ENCODE measurements around the gene PPP1R18.

PPP1R18 gene

GRCh38 chr6:30689022-30689865, 2.8 kb upstream of the PPP1R18 start:
- no peak for DNase-seq (ENCODE audit: low spot score)

GRCh38 chr6:30688569-30688968, 2.1 kb upstream of the PPP1R18 start:
- DNase-seq (ENCODE audit: low spot score): no peak

- no peak for DNase-seq (ENCODE audit: low spot score)
Measured at GRCh38 chr6:30687659-30688431, 1.4 kb upstream of the PPP1R18 start.

- peak; percentile 46 for DNase-seq (ENCODE audit: low spot score)
Measured at GRCh38 chr6:30686908-30687658, 638 bp upstream of the PPP1R18 start.

- DNase-seq (ENCODE audit: low spot score): no peak
Measured at GRCh38 chr6:30685157-30686008, 1.1 kb downstream of the PPP1R18 start.

GRCh38 chr6:30684386-30685156, 1.9 kb downstream of the PPP1R18 start:
- no peak for DNase-seq (ENCODE audit: low spot score)

GRCh38 chr6:30683980-30684338, 2.5 kb downstream of the PPP1R18 start:
- DNase-seq (ENCODE audit: low spot score): no peak

GRCh38 chr6:30683183-30683979, 3.1 kb downstream of the PPP1R18 start:
- DNase-seq (ENCODE audit: low spot score): no peak

GRCh38 chr6:30682143-30683117, 4.0 kb downstream of the PPP1R18 start:
- no peak for DNase-seq (ENCODE audit: low spot score)

GRCh38 chr6:30681766-30682142, 4.7 kb downstream of the PPP1R18 start:
- DNase-seq (ENCODE audit: low spot score): no peak

GRCh38 chr6:30679765-30680535, 6.5 kb downstream of the PPP1R18 start:
- DNase-seq (ENCODE audit: low spot score): no peak

- peak; percentile 72 for DNase-seq (ENCODE audit: low spot score)
Measured at GRCh38 chr6:30678964-30679726, 7.3 kb downstream of the PPP1R18 start.

- DNase-seq (ENCODE audit: low spot score): no peak
Measured at GRCh38 chr6:30676660-30677285, 9.7 kb downstream of the PPP1R18 start.

GRCh38 chr6:30672445-30673253, 13.8 kb downstream of the PPP1R18 start, which contains the start of gene DHX16:
Gene DHX16, minus strand, starts transcription at chr6:30673006. Its CDS starts 165 bp downstream, at chr6:30672841.
- peak; percentile 76 for DNase-seq (ENCODE audit: low spot score)

- DNase-seq (ENCODE audit: low spot score): no peak
Measured at GRCh38 chr6:30670760-30671527, 15.5 kb downstream of the PPP1R18 start.

All from HuH-7.5 (cell line).